Endothelial cell of umbilical vein (primary cell): Measurements from ENCODE around the gene MCF2L. TPM values are rescaled to one million over a fixed set of nuclear protein-coding genes. Genes with fewer than 3 reads are reported as not detected.

ENCODE experiments used
- BruUV-seq: library from RNA; stranded (reverse); fragments of 400-500 nt; replicated peaks from 2 replicates; lab custom pipeline; 2021; lab: Mats Ljungman, UMichigan
- CTCF ChIA-PET: fragments of 300-600, 350-600 bp; sonication (Branson Sonifier 250); formaldehyde crosslinking; loops from one replicate; lab custom pipeline; 2021; ENCODE audit warnings: antibody characterized with exemption, inconsistent platforms; lab: Charles Lee
- POLR2A ChIA-PET: fragments of 300-600, 350-600 bp; sonication (Branson Sonifier 250); formaldehyde crosslinking; loops from one replicate; lab custom pipeline; 2021; ENCODE audit warnings: antibody characterized with exemption, inconsistent platforms; lab: Charles Lee
- DNase-seq: peaks from one replicate; pipeline ENCODE4 v3.0.0-alpha.2; 2011; ENCODE audit warnings: low read depth, low spot score
- FAIRE-seq: peaks from 2 replicates; lab custom pipeline; 2011; peaks lifted over from hg19 to GRCh38; lab: Jason Lieb, UNC
- H2AFZ ChIP-seq: 2 replicates; pipeline ENCODE4 v1.6.0; 2012; ENCODE audit warnings: low read depth, low read length, control low read depth, inconsistent platforms
- H3K27ac ChIP-seq: 2 replicates; pipeline ENCODE4 v1.5.1; 2011; ENCODE audit warnings: low read depth, mild to moderate bottlenecking, control low read depth, low read length, moderate library complexity; ENCODE audit not compliant: insufficient read depth
- H3K27me3 ChIP-seq, 2 experiments: 2 replicates each; pipeline versions ENCODE4 v1.6.0 to v1.6.1; 2011; ENCODE audit warnings: low read length in 2 of 2, mixed read lengths in 1 of 2; ENCODE audit not compliant: control insufficient read depth in 2 of 2, insufficient read depth in 2 of 2
- H3K36me3 ChIP-seq, 2 experiments: 2 replicates in 1 of 2; 3 replicates in 1 of 2; pipeline ENCODE4 v1.5.1; 2011; ENCODE audit warnings: low read length in 2 of 2, mild to moderate bottlenecking in 1 of 2, moderate library complexity in 1 of 2; ENCODE audit not compliant: control insufficient read depth in 2 of 2, insufficient read depth in 2 of 2; ENCODE audit errors: extremely low read depth in 1 of 2
- H3K4me1 ChIP-seq: 3 replicates; pipeline ENCODE4 v1.5.1; 2011; ENCODE audit warnings: mild to moderate bottlenecking, low read length; ENCODE audit not compliant: control insufficient read depth, insufficient read depth; ENCODE audit errors: extremely low read depth
- H3K4me2 ChIP-seq: 2 replicates; pipeline ENCODE4 v1.6.1; 2011; ENCODE audit warnings: low read length, control low read depth, mixed read lengths; ENCODE audit not compliant: insufficient read depth
- H3K4me3 ChIP-seq, 3 experiments: fragments of 200-600 bp in 1 of 3; sonication (generic), shearing (Covaris generic) in 1 of 3; replicated peaks in 1 of 3; 2 replicates each; pipeline ENCODE4 v1.5.1; 2011 to 2016; ENCODE audit warnings: control low read depth in 3 of 3, low read length in 3 of 3, mild to moderate bottlenecking in 2 of 3, inconsistent platforms in 1 of 3, low read depth in 1 of 3, moderate library complexity in 1 of 3; ENCODE audit not compliant: insufficient read depth in 1 of 3
- H3K79me2 ChIP-seq: 2 replicates; pipeline ENCODE4 v1.6.0; 2012; ENCODE audit warnings: low read length, inconsistent platforms; ENCODE audit not compliant: control insufficient read depth, insufficient read depth
- H3K9ac ChIP-seq: replicated peaks from 2 replicates; pipeline ENCODE3; 2011; ENCODE audit warnings: low read length, control low read depth; ENCODE audit not compliant: insufficient read depth; ENCODE audit errors: extremely low read depth
- H3K9me1 ChIP-seq: replicated peaks from 3 replicates; pipeline ENCODE4 v1.6.0; 2011; ENCODE audit warnings: mild to moderate bottlenecking, low read length; ENCODE audit not compliant: control insufficient read depth, insufficient read depth; ENCODE audit errors: extremely low read depth
- H3K9me3 ChIP-seq: replicated peaks from 2 replicates; pipeline ENCODE4 v1.5.1; 2012; ENCODE audit warnings: low read length, inconsistent platforms; ENCODE audit not compliant: control insufficient read depth, insufficient read depth
- H4K20me1 ChIP-seq: replicated peaks from 2 replicates; pipeline ENCODE3; 2011; ENCODE audit warnings: mild to moderate bottlenecking, low read length; ENCODE audit not compliant: control insufficient read depth, insufficient read depth; ENCODE audit errors: extremely low read depth
- CTCF ChIP-seq, 2 donors: IDR thresholded peaks; 1 replicate in 1 of 2; 2 replicates in 1 of 2; pipeline ENCODE4 v1.5.1; 2011; ENCODE audit warnings: low read length in 2 of 2, mild to moderate bottlenecking in 2 of 2, moderate library complexity in 2 of 2, control low read depth in 1 of 2, inconsistent platforms in 1 of 2, low read depth in 1 of 2; ENCODE audit not compliant: insufficient read depth in 1 of 2; ENCODE audit errors: extremely low read depth in 1 of 2
- EZH2 ChIP-seq: IDR thresholded peaks from 2 replicates; pipeline ENCODE4 v1.6.1; 2012; ENCODE audit warnings: borderline replicate concordance, low read depth, mild to moderate bottlenecking, moderate library complexity, low read length, inconsistent platforms; ENCODE audit not compliant: severe bottlenecking
- FOS ChIP-seq: IDR thresholded peaks from 2 replicates; pipeline ENCODE4 v1.6.1; 2011; ENCODE audit warnings: mild to moderate bottlenecking, low read length, moderate library complexity, borderline replicate concordance; ENCODE audit not compliant: insufficient read depth
- GATA2 ChIP-seq: IDR thresholded peaks from 2 replicates; pipeline ENCODE4 v1.7.0; 2011; ENCODE audit warnings: low read depth, mild to moderate bottlenecking, moderate library complexity, mixed read lengths, low read length; ENCODE audit not compliant: insufficient read length, insufficient read depth
- JUN ChIP-seq: IDR thresholded peaks from 2 replicates; pipeline ENCODE4 v1.6.1; 2011; ENCODE audit warnings: borderline replicate concordance, low read depth; ENCODE audit not compliant: insufficient read length, insufficient read depth
- MYC ChIP-seq: IDR thresholded peaks from one replicate; pipeline ENCODE4 v1.6.1; 2011; ENCODE audit warnings: mild to moderate bottlenecking, low read depth, low read length
- POLR2A ChIP-seq: IDR thresholded peaks from 2 replicates; pipeline ENCODE4 v1.6.1; 2012; ENCODE audit warnings: low read depth, mild to moderate bottlenecking, control low read depth, low read length
- POLR2AphosphoS5 ChIP-seq: IDR thresholded peaks from 2 replicates; pipeline ENCODE4 v1.6.1; 2012; ENCODE audit warnings: low read depth, mild to moderate bottlenecking, control low read depth, low read length, moderate library complexity; ENCODE audit not compliant: insufficient read depth
- dilution Hi-C: fragments of 300-500 bp; cut with MboI; formaldehyde crosslinking; loops from one replicate; pipeline ENCODE4 v1.15.0; 2019; ENCODE audit warnings: low sequenced_read_pairs; ENCODE audit not compliant: extremely low pct_ligation_motif_present
- intact Hi-C: fragments of 100-400 bp; cut with micrococcal nuclease; formaldehyde crosslinking; loops from one replicate; pipeline ENCODE4 v1.10.0; 2022
- polyA plus RNA-seq, 4 experiments: library from polyadenylated mRNA; depleted of rRNA in 3 of 4; stranded (reverse) in 3 of 4; unstranded in 1 of 4; fragments of >200 nt; gene quantifications; 2 replicates each; pipeline versions ENCODE4 v1.2.1 to v1.2.3, GENCODE V29; 2011 to 2012; ENCODE audit warnings: missing spikeins in 1 of 4
- total RNA-seq: library from RNA; stranded (reverse); gene quantifications from 2 replicates; pipeline ENCODE4 v1.2.3, GENCODE V29; 2021
- TF ChIP-seq, protein P1 (sequence below): IDR thresholded peaks from 2 replicates; pipeline ENCODE4 v1.6.1; 2011; ENCODE audit not compliant: insufficient read depth, insufficient read length

Gene MCF2L
- total and polyA plus RNA-seq, 2 donors (not counting 3 experiments of a cell fraction or from before 2014, with no cell fraction given), result 0.33 to 0.58 TPM

- Histone ChIP-seq H3K79me2 (no peaks in the 10 kb centered on the region), H3K9ac (no peak overlapping the region), H3K27ac (no peak overlapping the region), H3K9me1 (no peaks in the 10 kb centered on the region), H3K36me3 (no peaks in the 10 kb centered on the region), H3K27me3 (peaks cover 20 to 32% of the 10 kb centered on the region in 2 experiments), H3K4me2 (no peak overlapping the region), H2AFZ (no peak overlapping the region), H4K20me1 (no peaks in the 10 kb centered on the region), H3K9me3 (no peaks in the 10 kb centered on the region), H3K4me3 (no peak overlapping the region), H3K4me1 (no peaks in the 10 kb centered on the region)
- DNase-seq, result no peak
- no peak for FAIRE-seq
- POLR2A ChIA-PET, result no interaction called here
- dilution Hi-C loops, result no loop called here
- CTCF ChIA-PET, result interaction anchor here (1.0 to 2.2 kb wide), 3 partner anchors 22 to 64 kb away, joined by 3 to 9 read pairs (median 3); no protein-coding TSS in a partner anchor
- intact Hi-C loops, result no loop called here
- no TSS peak for BruUV-seq
- TF ChIP-seq GATA2 (no peak), POLR2AphosphoS5 (no peak), MYC (no peak), CTCF (IDR thresholded peaks at IDR 0.05; ENCODE audit: extremely low read depth in 1 of 2, insufficient read depth in 1 of 2, low read depth in 1 of 2, low read length in 2 of 2) (no peak), JUN (no peak), POLR2A (no peak), FOS (no peak), EZH2 (no peak)
- TF ChIP-seq, protein P1, sequence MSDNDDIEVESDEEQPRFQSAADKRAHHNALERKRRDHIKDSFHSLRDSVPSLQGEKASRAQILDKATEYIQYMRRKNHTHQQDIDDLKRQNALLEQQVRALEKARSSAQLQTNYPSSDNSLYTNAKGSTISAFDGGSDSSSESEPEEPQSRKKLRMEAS, result no peak
Observed at GRCh38 chr13:112964971-112965492, 4.0 kb upstream of the MCF2L start.
